Right renal cortex interstitium (tissue), 3 donors: ENCODE measurements around the gene NCAPD2. TPM values are rescaled to one million over a fixed set of nuclear protein-coding genes. Genes with fewer than 3 reads are reported as not detected.
"Not testable (repeated sequence)": the region's sequence is repeated elsewhere in the genome, so short reads cannot be mapped to it uniquely, and the experiment has no call there.

Experiments
- DNase-seq, 3 donors: peaks; one replicate each; pipeline ENCODE4 v3.0.0-alpha.2; 2013; ENCODE audit warnings: low read depth in 3 of 3, low spot score in 2 of 3
- polyA plus RNA-seq, 3 donors: library from polyadenylated mRNA; unstranded; fragments of 120-200 nt; gene quantifications; one replicate each; pipeline ENCODE4 v1.2.1, GENCODE V29; 2013; ENCODE audit not compliant: insufficient read length in 3 of 3

The NCAPD2 gene
- polyA plus RNA-seq, 3 donors = 53.5 to 57.1 (median 56.0) TPM

- no peak for DNase-seq
Observed at GRCh38 chr12:6542209-6543009, 48.5 kb downstream of the NCAPD2 start.

GRCh38 chr12:6546016-6546415 lies 52.1 kb downstream of the NCAPD2 start:
- DNase-seq = no peak

GRCh38 chr12:6547566-6547965 lies 53.7 kb downstream of the NCAPD2 start:
- DNase-seq = no peak

GRCh38 chr12:6547987-6548386 lies 54.1 kb downstream of the NCAPD2 start:
- DNase-seq = no peak

- no peak for DNase-seq
Observed at GRCh38 chr12:6548556-6548955, 54.7 kb downstream of the NCAPD2 start.

- DNase-seq = no peak
Observed at GRCh38 chr12:6548966-6549683, 55.2 kb downstream of the NCAPD2 start.

GRCh38 chr12:6549684-6550151 lies 55.8 kb downstream of the NCAPD2 start:
- no peak for DNase-seq

- DNase-seq = no peak
Observed at GRCh38 chr12:6550294-6551062, 56.6 kb downstream of the NCAPD2 start.

GRCh38 chr12:6551063-6551461 lies 57.2 kb downstream of the NCAPD2 start:
- no peak for DNase-seq

- DNase-seq = no peak
Observed at GRCh38 chr12:6551496-6552139, 57.7 kb downstream of the NCAPD2 start.

- no peak for DNase-seq
Observed at GRCh38 chr12:6552140-6552551, 58.2 kb downstream of the NCAPD2 start.

GRCh38 chr12:6553051-6553868 lies 59.4 kb downstream of the NCAPD2 start:
- DNase-seq = no peak

- peak in 1 of 3 donors; percentile 50 for DNase-seq
Observed at GRCh38 chr12:6554168-6555017, 60.5 kb downstream of the NCAPD2 start.

- no peak for DNase-seq
Observed at GRCh38 chr12:6555018-6555691, 61.3 kb downstream of the NCAPD2 start.

- not testable (repeated sequence) for DNase-seq
Observed at GRCh38 chr12:6556496-6556817, 62.6 kb downstream of the NCAPD2 start.

- DNase-seq = no peak
Observed at GRCh38 chr12:6556857-6557256, 63.0 kb downstream of the NCAPD2 start.

- DNase-seq = not testable (repeated sequence)
Observed at GRCh38 chr12:6558014-6558760, 64.3 kb downstream of the NCAPD2 start.

GRCh38 chr12:6559500-6559899 lies 65.6 kb downstream of the NCAPD2 start:
- DNase-seq = no peak
